Measurements from ENCODE around the gene CPEB2. TPM values are rescaled to one million over a fixed set of nuclear protein-coding genes. Genes with fewer than 3 reads are reported as not detected.

CPEB2 gene
- total RNA-seq, 4 donors from 2014 or later = 23.2 to 38.5 (median 26.5) TPM

GRCh38 chr4:15001248-15001868, 923 bp upstream of the CPEB2 start:
- in situ Hi-C loops (cut with MboI; ENCODE audit: low pct_ligation_motif_present in 1 of 4, low pct_unique_long_range_greater_than_20kb in 1 of 4, low sequenced_read_pairs in 3 of 4) (loop anchor here in 2 of 4 donors (25.0 kb wide), 2 partner anchors 461 to 1364 kb away; partner anchors contain the start of genes BOD1L1 (in 1 of the 2) and CC2D2A (in 1 of the 2)), intact Hi-C loops (cut with DNase I; ENCODE audit: low total_unique reads) (no loop called here)
- Histone ChIP-seq H3K4me3 (peak overlapping the region; percentile 85 to 97 (median 89)), H3K27ac (peak overlapping the region; percentile 99 to 100 (median 100)), H3K27me3 (no peaks in the 10 kb centered on the region), H3K36me3 (no peaks in the 10 kb centered on the region), H3K4me1 (peaks cover 0 to 16% (median 13%) of the 10 kb centered on the region in 4 donors), H3K9me3 (no peaks in the 10 kb centered on the region)
- DNase-seq = peak; percentile 70
- TF ChIP-seq POLR2A (IDR thresholded peaks at IDR 0.05) = peak; percentile 6
- no peak for TF ChIP-seq POLR2AphosphoS5 (IDR thresholded peaks at IDR 0.05)
- 0% methylated on average over 32 of the region's 32 CpGs; no CpG with 5 or more reads in 1 of the 2 donors for WGBS, 2 donors (ENCODE audit: low coverage in 1 of 2)

GRCh38 chr4:15002659-15003400, 549 bp downstream of the CPEB2 start:
- H3K27me3 ChIP-seq = no peaks in the 10 kb centered on the region
- WGBS, 2 donors (ENCODE audit: low coverage in 1 of 2) = 1% methylated on average over 50 of the region's 74 CpGs; no CpG with 5 or more reads in 1 of the 2 donors
- peak; percentile 86 for DNase-seq
- peak overlapping the region; percentile 99 to 100 (median 100) for H3K27ac ChIP-seq
- in situ Hi-C loops (cut with MboI; ENCODE audit: low pct_ligation_motif_present in 1 of 4, low pct_unique_long_range_greater_than_20kb in 1 of 4, low sequenced_read_pairs in 3 of 4) (loop anchor here in 2 of 4 donors (25.0 kb wide), 2 partner anchors 459 to 1366 kb away; partner anchors contain the start of genes BOD1L1 (in 1 of the 2) and CC2D2A (in 1 of the 2)), intact Hi-C loops (cut with DNase I; ENCODE audit: low total_unique reads) (no loop called here)
- TF ChIP-seq EP300 (IDR thresholded peaks at IDR 0.05; ENCODE audit: low read depth) (no peak), POLR2AphosphoS5 (IDR thresholded peaks at IDR 0.05) (peak; percentile 72 to 83 (median 82)), CTCF (IDR thresholded peaks at IDR 0.05) (no peak), POLR2A (IDR thresholded peaks at IDR 0.05) (peak; percentile 74)
- peaks cover 0 to 30% (median 17%) of the 10 kb centered on the region in 4 donors for H3K4me1 ChIP-seq
- H3K4me3 ChIP-seq = peak overlapping the region; percentile 85 to 97 (median 89)
- no peaks in the 10 kb centered on the region for H3K9me3 ChIP-seq
- peaks cover 0 to 3% (median 0%) of the 10 kb centered on the region in 4 donors for H3K36me3 ChIP-seq

- peak; percentile 68 for DNase-seq
- intact Hi-C loops (cut with DNase I; ENCODE audit: low total_unique reads) = no loop called here
Measured at GRCh38 chr4:15003401-15003890, 1.2 kb downstream of the CPEB2 start.

GRCh38 chr4:15003891-15004738, 1.8 kb downstream of the CPEB2 start:
- Histone ChIP-seq H3K4me1 (peaks cover 0 to 35% (median 17%) of the 10 kb centered on the region in 4 donors), H3K27me3 (no peaks in the 10 kb centered on the region), H3K27ac (peak overlapping the region; percentile 99 to 100 (median 100)), H3K9me3 (no peaks in the 10 kb centered on the region), H3K4me3 (peak overlapping the region; percentile 55 to 97 (median 87)), H3K36me3 (peaks cover 0 to 5% (median 2%) of the 10 kb centered on the region in 4 donors)
- 0% methylated on average over 81 of the region's 109 CpGs; no CpG with 5 or more reads in 1 of the 2 donors for WGBS, 2 donors (ENCODE audit: low coverage in 1 of 2)
- peak; percentile 45 for DNase-seq
- in situ Hi-C loops (cut with MboI; ENCODE audit: low pct_ligation_motif_present in 1 of 4, low pct_unique_long_range_greater_than_20kb in 1 of 4, low sequenced_read_pairs in 3 of 4) (loop anchor here in 2 of 4 donors (25.0 kb wide), 2 partner anchors 458 to 1367 kb away; partner anchors contain the start of genes BOD1L1 (in 1 of the 2) and CC2D2A (in 1 of the 2)), intact Hi-C loops (cut with DNase I; ENCODE audit: low total_unique reads) (no loop called here)
- peak in 1 of 5 experiments; percentile 12 for TF ChIP-seq CTCF (IDR thresholded peaks at IDR 0.05)
- TF ChIP-seq POLR2AphosphoS5 (IDR thresholded peaks at IDR 0.05) = no peak

More at GRCh38 chr4:15003401-15003890, 1.2 kb downstream of the CPEB2 start:
- H3K4me1 ChIP-seq = peaks cover 0 to 35% (median 17%) of the 10 kb centered on the region in 4 donors
- no peaks in the 10 kb centered on the region for H3K27me3 ChIP-seq
- 0% methylated on average over 33 of the region's 65 CpGs; no CpG with 5 or more reads in 1 of the 2 donors for WGBS, 2 donors (ENCODE audit: low coverage in 1 of 2)
- H3K36me3 ChIP-seq = peaks cover 0 to 5% (median 2%) of the 10 kb centered on the region in 4 donors
- no peaks in the 10 kb centered on the region for H3K9me3 ChIP-seq
- peak overlapping the region; percentile 99 to 100 (median 100) for H3K27ac ChIP-seq
- TF ChIP-seq EP300 (IDR thresholded peaks at IDR 0.05; ENCODE audit: low read depth) = no peak
- TF ChIP-seq POLR2A (IDR thresholded peaks at IDR 0.05) = no peak
- peak in 2 of 3 donors; percentile 7 to 54 for TF ChIP-seq POLR2AphosphoS5 (IDR thresholded peaks at IDR 0.05)
- peak overlapping the region; percentile 85 to 97 (median 89) for H3K4me3 ChIP-seq
- in situ Hi-C loops (cut with MboI; ENCODE audit: low pct_ligation_motif_present in 1 of 4, low pct_unique_long_range_greater_than_20kb in 1 of 4, low sequenced_read_pairs in 3 of 4) = loop anchor here in 2 of 4 donors (25.0 kb wide), 2 partner anchors 459 to 1366 kb away; partner anchors contain the start of genes BOD1L1 (in 1 of the 2) and CC2D2A (in 1 of the 2)

Data from transverse colon (tissue), 4 donors.